ENCODE data around the gene CHST9. TPM values are rescaled to one million over a fixed set of nuclear protein-coding genes. Genes with fewer than 3 reads are reported as not detected.

The CHST9 gene
- total RNA-seq, 1 donor: 0.10 TPM

- no peaks in the 10 kb centered on the region for H3K27me3 ChIP-seq (ENCODE audit: insufficient read depth, low read length)
- no peak overlapping the region for H3K4me3 ChIP-seq (ENCODE audit: low read length)
- no peaks in the 10 kb centered on the region for H3K4me1 ChIP-seq (ENCODE audit: insufficient read depth, low read length)
Measured at GRCh38 chr18:26925313-26925712, 259.8 kb downstream of the CHST9 start.

DNA sequence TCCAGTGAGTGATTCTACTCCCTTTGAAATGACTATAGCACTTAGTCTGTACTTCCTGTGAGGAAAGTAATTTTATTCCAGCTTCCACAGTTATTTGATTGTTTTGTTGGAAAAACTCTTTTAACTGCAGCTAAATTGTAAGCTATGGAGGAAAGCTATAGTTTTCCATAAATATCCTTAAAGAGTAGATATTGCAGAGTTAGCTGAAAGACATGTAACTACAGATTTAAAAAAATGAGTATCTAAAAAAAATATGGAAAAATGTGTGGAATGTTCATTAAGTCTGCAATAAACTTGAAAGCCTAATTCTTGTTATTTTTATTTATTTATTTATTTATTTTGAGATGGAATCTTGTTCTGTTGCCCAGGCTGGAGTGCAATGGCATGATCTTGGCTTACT is 262.8 kb downstream of the CHST9 start:
- Histone ChIP-seq H3K4me3 (ENCODE audit: low read length) (no peak overlapping the region), H3K4me1 (ENCODE audit: insufficient read depth, low read length) (no peaks in the 10 kb centered on the region), H3K27me3 (ENCODE audit: insufficient read depth, low read length) (no peaks in the 10 kb centered on the region), H3K9me3 (ENCODE audit: low read depth, low read length) (no peaks in the 10 kb centered on the region)

More at GRCh38 chr18:26925313-26925712, 259.8 kb downstream of the CHST9 start:
- no peaks in the 10 kb centered on the region for H3K9me3 ChIP-seq (ENCODE audit: low read depth, low read length)

GRCh38 chr18:26920644-26921043 is 264.5 kb downstream of the CHST9 start:
- Histone ChIP-seq H3K9me3 (ENCODE audit: low read depth, low read length) (no peaks in the 10 kb centered on the region), H3K27me3 (ENCODE audit: insufficient read depth, low read length) (no peaks in the 10 kb centered on the region), H3K4me3 (ENCODE audit: low read length) (no peak overlapping the region), H3K4me1 (ENCODE audit: insufficient read depth, low read length) (no peaks in the 10 kb centered on the region)

GRCh38 chr18:26919627-26920026 is 265.5 kb downstream of the CHST9 start:
- Histone ChIP-seq H3K4me1 (ENCODE audit: insufficient read depth, low read length) (no peaks in the 10 kb centered on the region), H3K4me3 (ENCODE audit: low read length) (no peak overlapping the region), H3K9me3 (ENCODE audit: low read depth, low read length) (no peaks in the 10 kb centered on the region), H3K27me3 (ENCODE audit: insufficient read depth, low read length) (no peaks in the 10 kb centered on the region)

DNA sequence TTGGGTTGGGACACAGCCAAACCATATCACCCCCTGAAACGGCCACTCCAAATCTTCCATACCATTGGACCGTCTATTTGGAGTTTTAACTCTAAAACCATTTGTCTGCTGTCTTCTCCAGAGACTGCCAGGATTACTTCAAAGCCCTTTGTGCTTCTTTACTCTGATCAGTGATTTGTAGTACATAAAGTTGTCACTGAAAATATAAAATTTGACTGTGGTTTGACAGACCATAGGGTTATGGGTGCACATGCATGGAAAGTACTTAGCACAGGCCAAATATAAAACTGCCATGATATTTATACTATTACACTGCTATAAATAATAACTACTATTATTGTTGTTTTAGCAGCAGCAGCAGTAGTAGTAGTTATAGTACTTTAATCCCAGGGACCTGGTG is 265.9 kb downstream of the CHST9 start:
- Histone ChIP-seq H3K9me3 (ENCODE audit: low read depth, low read length) (no peaks in the 10 kb centered on the region), H3K4me3 (ENCODE audit: low read length) (no peak overlapping the region), H3K4me1 (ENCODE audit: insufficient read depth, low read length) (no peaks in the 10 kb centered on the region), H3K27me3 (ENCODE audit: insufficient read depth, low read length) (no peaks in the 10 kb centered on the region)

DNA sequence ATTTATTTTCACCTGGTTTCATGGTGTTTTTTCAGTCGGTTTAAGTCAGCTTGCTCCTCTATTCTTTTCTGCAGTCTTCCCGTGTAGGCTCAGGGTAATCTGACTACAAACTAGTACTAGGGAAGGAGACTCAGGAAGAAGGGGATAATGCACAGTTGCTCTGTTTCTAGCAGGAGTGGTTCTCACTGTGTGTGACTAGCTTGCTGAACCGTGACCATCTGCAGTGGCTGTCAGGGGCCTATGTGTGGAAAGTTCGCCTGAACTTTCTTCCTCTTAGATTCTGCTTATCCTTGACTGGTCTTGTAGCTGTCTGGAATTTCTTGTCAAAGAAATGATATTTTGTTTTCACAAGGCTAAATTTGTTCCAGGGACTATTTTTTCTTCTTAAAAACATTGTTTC is 273.3 kb downstream of the CHST9 start:
- no peaks in the 10 kb centered on the region for H3K4me1 ChIP-seq (ENCODE audit: insufficient read depth, low read length)
- no peak overlapping the region for H3K4me3 ChIP-seq (ENCODE audit: low read length)
- H3K27me3 ChIP-seq (ENCODE audit: insufficient read depth, low read length): no peaks in the 10 kb centered on the region
- no peaks in the 10 kb centered on the region for H3K9me3 ChIP-seq (ENCODE audit: low read depth, low read length)

- Histone ChIP-seq H3K4me3 (ENCODE audit: low read length) (no peak overlapping the region), H3K4me1 (ENCODE audit: insufficient read depth, low read length) (no peaks in the 10 kb centered on the region), H3K9me3 (ENCODE audit: low read depth, low read length) (no peaks in the 10 kb centered on the region), H3K27me3 (ENCODE audit: insufficient read depth, low read length) (no peaks in the 10 kb centered on the region)
Measured at GRCh38 chr18:26909599-26910290, 275.4 kb downstream of the CHST9 start.

DNA sequence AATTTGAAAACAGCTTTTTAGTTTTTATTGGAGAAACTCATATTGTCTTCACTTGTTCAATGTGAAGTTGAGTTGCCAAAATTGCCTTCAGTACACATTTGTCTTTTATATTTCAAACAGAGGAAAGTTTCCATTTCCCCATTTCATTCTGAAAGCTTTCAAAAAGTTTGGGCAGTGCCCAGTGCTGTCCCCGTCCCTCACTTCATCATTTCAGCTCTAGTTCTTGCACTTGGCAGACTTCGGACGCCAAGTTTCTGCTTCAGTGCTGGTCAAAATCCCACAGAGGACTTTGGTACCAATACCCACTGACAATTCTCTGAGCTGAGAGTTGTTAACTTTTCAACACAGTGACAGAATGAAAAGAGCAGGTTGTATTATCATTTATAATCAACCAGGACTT is 276.2 kb downstream of the CHST9 start:
- Histone ChIP-seq H3K9me3 (ENCODE audit: low read depth, low read length) (no peaks in the 10 kb centered on the region), H3K4me1 (ENCODE audit: insufficient read depth, low read length) (no peaks in the 10 kb centered on the region), H3K27me3 (ENCODE audit: insufficient read depth, low read length) (no peaks in the 10 kb centered on the region), H3K4me3 (ENCODE audit: low read length) (no peak overlapping the region)

DNA sequence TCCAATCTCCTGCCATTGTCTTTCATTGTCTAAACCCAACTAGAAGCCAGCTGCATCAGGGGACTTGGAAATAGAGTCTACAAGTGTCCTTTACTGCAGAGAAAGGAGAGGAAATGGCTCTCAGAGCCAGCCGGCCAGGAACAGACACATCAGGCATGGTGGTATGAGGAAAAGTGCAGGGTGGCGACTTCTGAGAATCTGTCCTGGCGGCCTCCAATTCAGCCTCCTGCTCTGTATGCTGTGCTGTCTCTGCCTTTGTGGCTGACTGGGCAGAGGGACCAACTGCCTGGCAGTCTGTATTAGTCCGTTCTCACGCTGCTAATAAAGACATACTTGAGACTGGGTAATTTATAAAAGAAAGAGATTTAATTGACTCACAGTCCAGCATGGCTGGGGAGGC is 282.8 kb downstream of the CHST9 start:
- Histone ChIP-seq H3K9me3 (ENCODE audit: low read depth, low read length) (no peaks in the 10 kb centered on the region), H3K4me1 (ENCODE audit: insufficient read depth, low read length) (no peaks in the 10 kb centered on the region), H3K4me3 (ENCODE audit: low read length) (no peak overlapping the region), H3K27me3 (ENCODE audit: insufficient read depth, low read length) (no peaks in the 10 kb centered on the region)

DNA sequence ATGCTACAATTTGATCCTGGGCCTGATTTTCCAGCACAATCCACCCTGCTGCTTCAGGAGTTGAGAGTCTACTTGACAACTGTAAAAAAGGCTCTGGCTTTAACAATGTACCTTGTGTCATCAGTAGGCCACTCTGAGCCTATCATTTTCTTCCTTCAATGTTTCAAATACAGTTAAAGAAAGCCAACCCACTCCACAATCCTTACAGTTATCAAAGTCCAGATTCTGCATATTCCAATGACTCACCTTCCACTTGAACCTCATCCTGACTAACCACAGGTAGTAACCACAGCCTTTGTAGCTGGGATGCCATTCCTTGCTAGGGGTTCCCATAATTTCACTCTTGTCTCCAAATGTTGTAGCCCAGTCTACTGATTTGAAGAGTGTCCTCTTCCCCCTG is 284.1 kb downstream of the CHST9 start:
- H3K9me3 ChIP-seq (ENCODE audit: low read depth, low read length): no peaks in the 10 kb centered on the region
- no peak overlapping the region for H3K4me3 ChIP-seq (ENCODE audit: low read length)
- no peaks in the 10 kb centered on the region for H3K4me1 ChIP-seq (ENCODE audit: insufficient read depth, low read length)
- H3K27me3 ChIP-seq (ENCODE audit: insufficient read depth, low read length): no peaks in the 10 kb centered on the region

- H3K27me3 ChIP-seq (ENCODE audit: insufficient read depth, low read length): no peaks in the 10 kb centered on the region
- H3K4me1 ChIP-seq (ENCODE audit: insufficient read depth, low read length): no peaks in the 10 kb centered on the region
- no peaks in the 10 kb centered on the region for H3K9me3 ChIP-seq (ENCODE audit: low read depth, low read length)
- no peak overlapping the region for H3K4me3 ChIP-seq (ENCODE audit: low read length)
Measured at GRCh38 chr18:26894426-26894825, 290.7 kb downstream of the CHST9 start.

DNA sequence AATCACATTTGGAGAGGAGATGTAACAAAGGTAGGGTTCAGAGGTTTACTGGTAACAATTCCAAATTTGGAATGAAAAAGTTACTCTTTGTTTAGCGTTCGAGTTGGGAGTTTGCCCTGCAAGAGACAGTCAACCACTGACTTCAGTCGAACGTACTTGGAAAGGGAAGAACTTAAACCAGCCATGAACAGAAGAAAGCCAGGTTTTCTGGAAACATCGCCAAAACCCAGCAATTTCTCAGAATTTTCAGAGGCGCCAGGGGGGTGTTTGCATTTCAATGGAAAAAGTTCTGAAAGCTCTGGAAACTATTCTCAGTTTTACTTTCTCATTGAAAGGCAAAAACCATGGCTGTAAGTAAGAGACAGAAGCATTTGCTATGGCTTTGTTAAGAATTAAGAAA is 291.1 kb downstream of the CHST9 start:
- Histone ChIP-seq H3K4me1 (ENCODE audit: insufficient read depth, low read length) (no peaks in the 10 kb centered on the region), H3K4me3 (ENCODE audit: low read length) (no peak overlapping the region), H3K27me3 (ENCODE audit: insufficient read depth, low read length) (no peaks in the 10 kb centered on the region), H3K9me3 (ENCODE audit: low read depth, low read length) (no peaks in the 10 kb centered on the region)

DNA sequence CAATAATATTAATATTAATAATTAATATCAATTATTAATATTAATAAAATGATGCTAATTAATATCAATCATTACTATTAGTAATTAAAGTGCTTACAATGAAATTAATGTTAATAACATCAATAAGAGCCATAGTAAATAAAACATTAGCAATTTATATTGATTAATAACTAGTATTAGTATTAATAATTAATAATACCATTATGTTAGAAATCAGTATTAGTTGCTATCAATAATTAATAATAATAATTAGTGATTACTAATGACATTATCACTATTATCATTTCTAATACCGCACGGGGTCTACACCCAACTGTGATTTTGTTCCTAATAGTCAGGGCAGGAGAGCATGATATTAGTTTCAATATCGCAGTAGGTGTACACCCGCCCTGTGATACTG is 296.8 kb downstream of the CHST9 start:
- Histone ChIP-seq H3K4me1 (ENCODE audit: insufficient read depth, low read length) (no peaks in the 10 kb centered on the region), H3K27me3 (ENCODE audit: insufficient read depth, low read length) (no peaks in the 10 kb centered on the region), H3K9me3 (ENCODE audit: low read depth, low read length) (no peaks in the 10 kb centered on the region), H3K4me3 (ENCODE audit: low read length) (no peak overlapping the region)

- no peaks in the 10 kb centered on the region for H3K27me3 ChIP-seq (ENCODE audit: insufficient read depth, low read length)
- no peak overlapping the region for H3K4me3 ChIP-seq (ENCODE audit: low read length)
- no peaks in the 10 kb centered on the region for H3K4me1 ChIP-seq (ENCODE audit: insufficient read depth, low read length)
Measured at GRCh38 chr18:26875040-26875654, 310.0 kb downstream of the CHST9 start.

DNA sequence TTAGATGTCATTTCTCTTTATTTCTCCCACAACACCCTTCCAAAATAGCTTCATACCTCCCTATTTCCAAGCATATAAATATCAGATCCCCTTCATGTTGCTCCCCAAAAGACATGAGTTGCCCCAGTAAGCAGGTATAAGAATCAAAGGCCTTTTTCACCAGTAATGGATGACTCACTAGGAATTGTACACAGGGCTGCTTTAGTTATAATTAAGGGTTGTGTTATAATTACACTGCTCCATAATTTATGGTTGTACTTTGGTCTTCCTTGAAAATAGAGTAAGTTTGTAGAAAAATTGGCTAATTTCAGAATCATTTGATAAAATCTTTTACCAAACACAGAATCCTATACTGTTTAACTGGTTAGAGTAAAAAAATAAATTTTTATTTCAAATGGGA is 310.8 kb downstream of the CHST9 start:
- Histone ChIP-seq H3K4me1 (ENCODE audit: insufficient read depth, low read length) (no peaks in the 10 kb centered on the region), H3K4me3 (ENCODE audit: low read length) (no peak overlapping the region), H3K27me3 (ENCODE audit: insufficient read depth, low read length) (no peaks in the 10 kb centered on the region), H3K9me3 (ENCODE audit: low read depth, low read length) (no peaks in the 10 kb centered on the region)

More at GRCh38 chr18:26875040-26875654, 310.0 kb downstream of the CHST9 start:
- H3K9me3 ChIP-seq (ENCODE audit: low read depth, low read length): no peaks in the 10 kb centered on the region

- H3K27me3 ChIP-seq (ENCODE audit: insufficient read depth, low read length): peaks cover 10% of the 10 kb centered on the region
- H3K4me1 ChIP-seq (ENCODE audit: insufficient read depth, low read length): no peaks in the 10 kb centered on the region
- H3K4me3 ChIP-seq (ENCODE audit: low read length): no peak overlapping the region
- H3K9me3 ChIP-seq (ENCODE audit: low read depth, low read length): no peaks in the 10 kb centered on the region
Measured at GRCh38 chr18:26869640-26870039, 315.5 kb downstream of the CHST9 start.

All from mononuclear cell (primary cell).